B cell (primary cell): ENCODE results near the gene POU1F1.

Source experiments
- EZH2 ChIP-seq: IDR thresholded peaks from 2 replicates; pipeline ENCODE4 v1.6.1; 2012; ENCODE audit warnings: borderline replicate concordance, low read depth, mild to moderate bottlenecking, moderate library complexity, low read length; ENCODE audit not compliant: insufficient read depth, poor library complexity, severe bottlenecking
- TF ChIP-seq, protein P1 (sequence below): fragments of 200-600 bp; IDR thresholded peaks from one replicate; pipeline ENCODE4 v1.8.0; 2022; ENCODE audit warnings: antibody characterized with exemption, mild to moderate bottlenecking

GRCh38 chr3:87287011-87287410 lies 10.6 kb upstream of the POU1F1 start:
- TF ChIP-seq, protein P1, sequence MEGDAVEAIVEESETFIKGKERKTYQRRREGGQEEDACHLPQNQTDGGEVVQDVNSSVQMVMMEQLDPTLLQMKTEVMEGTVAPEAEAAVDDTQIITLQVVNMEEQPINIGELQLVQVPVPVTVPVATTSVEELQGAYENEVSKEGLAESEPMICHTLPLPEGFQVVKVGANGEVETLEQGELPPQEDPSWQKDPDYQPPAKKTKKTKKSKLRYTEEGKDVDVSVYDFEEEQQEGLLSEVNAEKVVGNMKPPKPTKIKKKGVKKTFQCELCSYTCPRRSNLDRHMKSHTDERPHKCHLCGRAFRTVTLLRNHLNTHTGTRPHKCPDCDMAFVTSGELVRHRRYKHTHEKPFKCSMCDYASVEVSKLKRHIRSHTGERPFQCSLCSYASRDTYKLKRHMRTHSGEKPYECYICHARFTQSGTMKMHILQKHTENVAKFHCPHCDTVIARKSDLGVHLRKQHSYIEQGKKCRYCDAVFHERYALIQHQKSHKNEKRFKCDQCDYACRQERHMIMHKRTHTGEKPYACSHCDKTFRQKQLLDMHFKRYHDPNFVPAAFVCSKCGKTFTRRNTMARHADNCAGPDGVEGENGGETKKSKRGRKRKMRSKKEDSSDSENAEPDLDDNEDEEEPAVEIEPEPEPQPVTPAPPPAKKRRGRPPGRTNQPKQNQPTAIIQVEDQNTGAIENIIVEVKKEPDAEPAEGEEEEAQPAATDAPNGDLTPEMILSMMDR, result no peak
- TF ChIP-seq EZH2, result no peak
